GM21619 (cell line): ENCODE data around the gene RASGEF1C.
"Not testable (repeated sequence)": the region's sequence is repeated elsewhere in the genome, so short reads cannot be mapped to it uniquely, and the experiment has no call there.

ENCODE experiments used
- ATAC-seq: cut with Tn5 transposase; IDR thresholded peaks from one replicate; pipeline ENCODE4 v1.9.1; 2021; ENCODE audit not compliant: unreplicated experiment

The RASGEF1C gene

GRCh38 chr5:180136630-180137381, 72.2 kb downstream of the RASGEF1C start:
- no peak for ATAC-seq

GRCh38 chr5:180135967-180136629, 72.9 kb downstream of the RASGEF1C start:
- no peak for ATAC-seq

GRCh38 chr5:180135128-180135955, 73.7 kb downstream of the RASGEF1C start:
- ATAC-seq = no peak

- no peak for ATAC-seq
These were observed 75.0 kb downstream of the RASGEF1C start for GRCh38 chr5:180133971-180134508.

GRCh38 chr5:180133551-180133950, 75.5 kb downstream of the RASGEF1C start:
- ATAC-seq = no peak

- ATAC-seq = no peak
These were observed 76.0 kb downstream of the RASGEF1C start for GRCh38 chr5:180133060-180133459.

GRCh38 chr5:180130876-180131740, 77.9 kb downstream of the RASGEF1C start:
- ATAC-seq = no peak

- ATAC-seq = no peak
These were observed 78.6 kb downstream of the RASGEF1C start for GRCh38 chr5:180130291-180130869.

- no peak for ATAC-seq
These were observed 79.5 kb downstream of the RASGEF1C start for GRCh38 chr5:180129291-180130190.

- ATAC-seq = no peak
These were observed 80.2 kb downstream of the RASGEF1C start for GRCh38 chr5:180128671-180129261.

GRCh38 chr5:180127682-180128670, 81.0 kb downstream of the RASGEF1C start:
- no peak for ATAC-seq

GRCh38 chr5:180126716-180127681, 82.0 kb downstream of the RASGEF1C start:
- ATAC-seq = no peak

GRCh38 chr5:180126156-180126555, 82.9 kb downstream of the RASGEF1C start:
- ATAC-seq = not testable (repeated sequence)

- ATAC-seq = not testable (repeated sequence)
These were observed 84.3 kb downstream of the RASGEF1C start for GRCh38 chr5:180124662-180125061.

- ATAC-seq = no peak
These were observed 86.1 kb downstream of the RASGEF1C start for GRCh38 chr5:180122875-180123274.

- no peak for ATAC-seq
These were observed 87.1 kb downstream of the RASGEF1C start for GRCh38 chr5:180121826-180122413.
